K562 (cell line): ENCODE measurements around the gene ZMYND19. TPM values are rescaled to one million over a fixed set of nuclear protein-coding genes. Genes with fewer than 3 reads are reported as not detected.

ENCODE experiments used
- BRCA1 ChIP-seq, 2 experiments: fragments of 450-650 bp in 1 of 2; sonication (generic) in 1 of 2; formaldehyde crosslinking in 1 of 2; IDR thresholded peaks; 2 replicates each; pipeline versions ENCODE4 v1.5.0 to v1.6.1; 2017 to 2020; ENCODE audit warnings: mild to moderate bottlenecking in 1 of 2, missing genetic modification reagents in 1 of 2
- CREM ChIP-seq: IDR thresholded peaks from 2 replicates; pipeline ENCODE4 v1.6.1; 2014; ENCODE audit warnings: antibody characterized with exemption, low read depth
- ELF2 ChIP-seq: fragments of 250-450 bp; sonication (Bioruptor Pico); IDR thresholded peaks from 2 replicates; pipeline ENCODE4 v1.5.0; 2021; ENCODE audit warnings: mild to moderate bottlenecking
- HDAC1 ChIP-seq, 2 experiments: fragments of 450-650 bp; IDR thresholded peaks; 2 replicates each; pipeline ENCODE4 v1.6.1; 2016 to 2017; ENCODE audit warnings: inconsistent platforms in 1 of 2, mild to moderate bottlenecking in 1 of 2, moderate library complexity in 1 of 2
- HMGN3 ChIP-seq: IDR thresholded peaks from 2 replicates; pipeline ENCODE4 v1.6.1; 2011; ENCODE audit warnings: borderline replicate concordance, low read depth, mild to moderate bottlenecking, mixed read lengths, low read length; ENCODE audit not compliant: insufficient read length; ENCODE audit errors: extremely low read depth
- KDM4B ChIP-seq, 2 experiments: fragments of 450-650 bp in 1 of 2; sonication (generic) in 1 of 2; IDR thresholded peaks; 2 replicates each; pipeline ENCODE4 v1.6.1; 2016 to 2017; ENCODE audit warnings: borderline replicate concordance in 2 of 2, antibody characterized with exemption in 1 of 2, low read depth in 1 of 2, mild to moderate bottlenecking in 1 of 2
- KLF1 ChIP-seq: fragments of 450-650 bp; IDR thresholded peaks from 2 replicates; pipeline ENCODE4 v1.6.1; 2016; ENCODE audit warnings: missing genetic modification characterization, missing compliant biosample characterization
- MAX ChIP-seq: sonication (generic); formaldehyde crosslinking; IDR thresholded peaks from 2 replicates; pipeline ENCODE4 v1.9.0; 2022; ENCODE audit warnings: mild to moderate bottlenecking, missing genetic modification reagents
- MXI1 ChIP-seq: IDR thresholded peaks from 2 replicates; pipeline ENCODE4 v1.6.1; 2011; ENCODE audit warnings: low read depth, mild to moderate bottlenecking, improper control_type of control experiment, low read length
- NCOA6 ChIP-seq: fragments of 450-650 bp; IDR thresholded peaks from 2 replicates; pipeline ENCODE4 v1.6.1; 2017; ENCODE audit warnings: mild to moderate bottlenecking
- POLR2G ChIP-seq: fragments of 200-400 bp; formaldehyde crosslinking; IDR thresholded peaks from 2 replicates; pipeline ENCODE4 v1.6.1; 2017; ENCODE audit warnings: low read depth, mild to moderate bottlenecking, antibody characterized with exemption, low read length, moderate library complexity
- SIN3B ChIP-seq: fragments of 450-650 bp; IDR thresholded peaks from 2 replicates; pipeline ENCODE4 v1.6.1; 2017; ENCODE audit warnings: low read depth, mild to moderate bottlenecking, moderate library complexity
- TFAM ChIP-seq: fragments of 250-450 bp; sonication (Bioruptor Pico); conservative IDR thresholded peaks from 2 replicates; pipeline ENCODE4 v1.5.0; 2021; ENCODE audit warnings: mild to moderate bottlenecking, moderate library complexity
- YY1 ChIP-seq, 3 experiments: IDR thresholded peaks; 2 replicates each; pipeline ENCODE4 v1.6.1; 2011; ENCODE audit warnings: low read length in 2 of 3, mild to moderate bottlenecking in 2 of 3, moderate library complexity in 2 of 3, borderline replicate concordance in 1 of 3, control low read depth in 1 of 3, low read depth in 1 of 3; ENCODE audit not compliant: insufficient read depth in 3 of 3, insufficient replicate concordance in 2 of 3, control insufficient read depth in 1 of 3, insufficient read length in 1 of 3; ENCODE audit errors: extremely low read depth in 1 of 3
- ZNF263 ChIP-seq: sonication (generic); formaldehyde crosslinking; IDR thresholded peaks from 2 replicates; pipeline ENCODE4 v1.8.0; 2022; ENCODE audit warnings: mild to moderate bottlenecking, missing genetic modification reagents, borderline replicate concordance
- polyA plus RNA-seq, 8 experiments: library from polyadenylated mRNA; depleted of rRNA in 4 of 8; stranded (reverse) in 5 of 8; unstranded in 3 of 8; fragments of >200 nt; fragmentation: Nextera tagmentation in 2 of 8; fragmentation: Illumina TruSeq in 1 of 8; extraction: Ambion mirVana in 2 of 8; extraction: Trizol in 1 of 8; gene quantifications; 2 replicates each; pipeline versions ENCODE4 v1.2.1 to v1.2.3, GENCODE V29; 2011 to 2014; ENCODE audit warnings: inconsistent platforms in 1 of 8, missing spikeins in 1 of 8
- total RNA-seq, 7 experiments: library from RNA; depleted of rRNA in 6 of 7; stranded (reverse); fragments of >200 nt in 6 of 7; fragmentation: Illumina TruSeq in 2 of 7; extraction: Trizol in 2 of 7; gene quantifications; 2 replicates each; pipeline versions ENCODE4 v1.2.1 to v1.2.3, GENCODE V29; 2011 to 2021; ENCODE audit warnings: low replicate concordance in 1 of 7
- TF ChIP-seq, protein P1 (sequence below): fragments of 450-650 bp; IDR thresholded peaks from 2 replicates; pipeline ENCODE4 v1.6.1; 2017; ENCODE audit warnings: antibody characterized with exemption, mild to moderate bottlenecking
- TF ChIP-seq, protein P2 (sequence below): fragments of 450-650 bp; IDR thresholded peaks from 2 replicates; pipeline ENCODE4 v1.7.0; 2016; ENCODE audit warnings: borderline replicate concordance
- TF ChIP-seq, protein P3 (sequence below): fragments of 250-450 bp; sonication (Bioruptor Pico); IDR thresholded peaks from 2 replicates; pipeline ENCODE4 v1.4.0; 2020

Gene ZMYND19
- total and polyA plus RNA-seq, 9 of the 15 experiments (the other 6 are each of a cell fraction or from before 2014, with no cell fraction given), result 1.0 to 86.7 (median 44.0) TPM

DNA sequence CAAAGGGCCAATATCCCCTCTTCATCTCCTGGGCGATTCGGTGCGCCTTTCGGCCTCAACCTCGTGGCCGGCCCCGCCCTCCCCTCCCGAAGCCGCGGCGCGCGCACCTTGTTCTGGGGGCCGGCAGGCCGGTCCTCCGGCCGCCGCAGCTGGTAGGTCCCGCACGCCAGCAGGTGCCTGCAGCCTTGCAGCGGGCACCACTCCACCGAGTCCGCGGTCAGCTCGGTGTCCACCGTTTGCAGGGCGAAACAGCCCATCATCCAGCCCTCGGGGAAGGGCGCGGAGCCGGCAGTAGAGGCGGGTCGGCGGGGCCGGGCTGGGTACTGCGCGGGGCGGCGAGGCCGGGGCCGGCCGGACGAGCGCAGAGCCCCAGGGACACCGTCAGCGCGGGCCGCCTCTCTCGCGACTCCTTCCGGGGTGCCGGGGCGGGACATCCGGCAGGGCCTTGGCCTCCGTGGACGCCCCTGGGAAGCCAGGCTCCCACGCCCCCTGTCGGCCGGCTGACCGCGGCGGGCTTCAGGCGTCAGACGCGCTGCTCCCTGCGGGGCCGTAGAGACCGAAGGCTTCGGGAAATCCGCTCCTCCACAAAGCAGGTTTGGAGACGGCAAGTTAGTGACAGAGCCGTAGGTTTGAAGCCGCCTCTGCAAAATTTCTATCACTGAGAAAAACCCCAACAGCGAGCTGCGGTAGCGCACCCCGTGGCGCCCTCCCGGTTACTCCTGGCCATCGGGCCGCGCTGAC is 11.6 kb downstream of the ZMYND19 start, which contains the start of gene DPH7 (continued):
- TF ChIP-seq, protein P1, sequence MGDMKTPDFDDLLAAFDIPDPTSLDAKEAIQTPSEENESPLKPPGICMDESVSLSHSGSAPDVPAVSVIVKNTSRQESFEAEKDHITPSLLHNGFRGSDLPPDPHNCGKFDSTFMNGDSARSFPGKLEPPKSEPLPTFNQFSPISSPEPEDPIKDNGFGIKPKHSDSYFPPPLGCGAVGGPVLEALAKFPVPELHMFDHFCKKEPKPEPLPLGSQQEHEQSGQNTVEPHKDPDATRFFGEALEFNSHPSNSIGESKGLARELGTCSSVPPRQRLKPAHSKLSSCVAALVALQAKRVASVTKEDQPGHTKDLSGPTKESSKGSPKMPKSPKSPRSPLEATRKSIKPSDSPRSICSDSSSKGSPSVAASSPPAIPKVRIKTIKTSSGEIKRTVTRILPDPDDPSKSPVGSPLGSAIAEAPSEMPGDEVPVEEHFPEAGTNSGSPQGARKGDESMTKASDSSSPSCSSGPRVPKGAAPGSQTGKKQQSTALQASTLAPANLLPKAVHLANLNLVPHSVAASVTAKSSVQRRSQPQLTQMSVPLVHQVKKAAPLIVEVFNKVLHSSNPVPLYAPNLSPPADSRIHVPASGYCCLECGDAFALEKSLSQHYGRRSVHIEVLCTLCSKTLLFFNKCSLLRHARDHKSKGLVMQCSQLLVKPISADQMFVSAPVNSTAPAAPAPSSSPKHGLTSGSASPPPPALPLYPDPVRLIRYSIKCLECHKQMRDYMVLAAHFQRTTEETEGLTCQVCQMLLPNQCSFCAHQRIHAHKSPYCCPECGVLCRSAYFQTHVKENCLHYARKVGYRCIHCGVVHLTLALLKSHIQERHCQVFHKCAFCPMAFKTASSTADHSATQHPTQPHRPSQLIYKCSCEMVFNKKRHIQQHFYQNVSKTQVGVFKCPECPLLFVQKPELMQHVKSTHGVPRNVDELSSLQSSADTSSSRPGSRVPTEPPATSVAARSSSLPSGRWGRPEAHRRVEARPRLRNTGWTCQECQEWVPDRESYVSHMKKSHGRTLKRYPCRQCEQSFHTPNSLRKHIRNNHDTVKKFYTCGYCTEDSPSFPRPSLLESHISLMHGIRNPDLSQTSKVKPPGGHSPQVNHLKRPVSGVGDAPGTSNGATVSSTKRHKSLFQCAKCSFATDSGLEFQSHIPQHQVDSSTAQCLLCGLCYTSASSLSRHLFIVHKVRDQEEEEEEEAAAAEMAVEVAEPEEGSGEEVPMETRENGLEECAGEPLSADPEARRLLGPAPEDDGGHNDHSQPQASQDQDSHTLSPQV, result 0 out of 2 replicates have a peak, but pooled peaks have one; percentile 69
- TF ChIP-seq HMGN3 (peak; percentile 91), ELF2 (CRISPR knock-in tag) (peak; percentile 52; the same call in 1 of the 2 replicates), HDAC1 (IDR thresholded peaks at IDR 0.05) (peak in 1 of 2 experiments; percentile 84; a peak in 2 of 4 replicates), MAX (CRISPR knock-in tag) (peak; percentile 66), BRCA1 (IDR thresholded peaks at IDR 0.05) (no peak), BRCA1 (CRISPR knock-in tag; IDR thresholded peaks at IDR 0.05) (no peak), KDM4B (IDR thresholded peaks at IDR 0.05; ENCODE audit: borderline replicate concordance in 2 of 2, low read depth in 1 of 2) (peak in 1 of 2 experiments; percentile 98; a peak in 2 of 4 replicates), CREM (peak; percentile 91), YY1 (IDR thresholded peaks at IDR 0.05; ENCODE audit: borderline replicate concordance in 1 of 3, control insufficient read depth in 1 of 3, extremely low read depth in 1 of 3, insufficient read depth in 3 of 3, insufficient read length in 1 of 3, insufficient replicate concordance in 2 of 3, low read depth in 1 of 3, low read length in 2 of 3) (peak in 2 of 3 experiments; percentile 61 to 68), NCOA6 (no peak), POLR2G (peak; percentile 95), MXI1 (peak; percentile 21; the same call in 1 of the 2 replicates), KLF1 (tag) (0 out of 2 replicates have a peak, but pooled peaks have one; percentile 38), TFAM (CRISPR knock-in tag) (no peak), SIN3B (peak; percentile 93), ZNF263 (CRISPR knock-in tag) (peak; percentile 15; the same call in 1 of the 2 replicates)
- TF ChIP-seq, protein P2, sequence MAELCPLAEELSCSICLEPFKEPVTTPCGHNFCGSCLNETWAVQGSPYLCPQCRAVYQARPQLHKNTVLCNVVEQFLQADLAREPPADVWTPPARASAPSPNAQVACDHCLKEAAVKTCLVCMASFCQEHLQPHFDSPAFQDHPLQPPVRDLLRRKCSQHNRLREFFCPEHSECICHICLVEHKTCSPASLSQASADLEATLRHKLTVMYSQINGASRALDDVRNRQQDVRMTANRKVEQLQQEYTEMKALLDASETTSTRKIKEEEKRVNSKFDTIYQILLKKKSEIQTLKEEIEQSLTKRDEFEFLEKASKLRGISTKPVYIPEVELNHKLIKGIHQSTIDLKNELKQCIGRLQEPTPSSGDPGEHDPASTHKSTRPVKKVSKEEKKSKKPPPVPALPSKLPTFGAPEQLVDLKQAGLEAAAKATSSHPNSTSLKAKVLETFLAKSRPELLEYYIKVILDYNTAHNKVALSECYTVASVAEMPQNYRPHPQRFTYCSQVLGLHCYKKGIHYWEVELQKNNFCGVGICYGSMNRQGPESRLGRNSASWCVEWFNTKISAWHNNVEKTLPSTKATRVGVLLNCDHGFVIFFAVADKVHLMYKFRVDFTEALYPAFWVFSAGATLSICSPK, result no peak
- TF ChIP-seq, protein P3, sequence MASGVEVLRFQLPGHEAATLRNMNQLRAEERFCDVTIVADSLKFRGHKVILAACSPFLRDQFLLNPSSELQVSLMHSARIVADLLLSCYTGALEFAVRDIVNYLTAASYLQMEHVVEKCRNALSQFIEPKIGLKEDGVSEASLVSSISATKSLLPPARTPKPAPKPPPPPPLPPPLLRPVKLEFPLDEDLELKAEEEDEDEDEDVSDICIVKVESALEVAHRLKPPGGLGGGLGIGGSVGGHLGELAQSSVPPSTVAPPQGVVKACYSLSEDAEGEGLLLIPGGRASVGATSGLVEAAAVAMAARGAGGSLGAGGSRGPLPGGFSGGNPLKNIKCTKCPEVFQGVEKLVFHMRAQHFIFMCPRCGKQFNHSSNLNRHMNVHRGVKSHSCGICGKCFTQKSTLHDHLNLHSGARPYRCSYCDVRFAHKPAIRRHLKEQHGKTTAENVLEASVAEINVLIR (CRISPR knock-in tag), result peak; percentile 60
